Panc1 (cell line): ENCODE measurements around the gene CLIC4. TPM values are rescaled to one million over a fixed set of nuclear protein-coding genes. Genes with fewer than 3 reads are reported as not detected.

Experiments
- ATAC-seq: fragments of 200-7000 bp; cut with Tn5 transposase; 2 replicates; pipeline ENCODE4 v1.9.1; 2020; ENCODE audit warnings: mild to moderate bottlenecking, moderate library complexity
- BruUV-seq: library from RNA; stranded (reverse); fragments of 400-500 nt; replicated peaks from 2 replicates; lab custom pipeline; 2021; lab: Mats Ljungman, UMichigan
- CTCF ChIA-PET: fragments of 300-600 bp; sonication (Branson Sonifier 250); formaldehyde crosslinking; loops from one replicate; lab custom pipeline; 2022; ENCODE audit warnings: antibody characterized with exemption; lab: Charles Lee
- POLR2A ChIA-PET: fragments of 300-600 bp; sonication (Branson Sonifier 250); formaldehyde crosslinking; loops from one replicate; lab custom pipeline; 2022; ENCODE audit warnings: antibody characterized with exemption; lab: Charles Lee
- DNase-seq: peaks from one replicate; pipeline ENCODE4 v3.0.0-alpha.2; 2010; ENCODE audit warnings: low read depth, low spot score
- H3K27ac ChIP-seq: 2 replicates; pipeline ENCODE4 v1.5.1; 2011; ENCODE audit warnings: mild to moderate bottlenecking, low read length, inconsistent platforms
- H3K27me3 ChIP-seq: fragments of 200-500 bp; sonication (Bioruptor generic); 2 replicates; pipeline ENCODE4 v1.6.0; 2014; ENCODE audit warnings: low read length, inconsistent platforms; ENCODE audit not compliant: control insufficient read depth, insufficient read depth
- H3K36me3 ChIP-seq: fragments of 200-500 bp; sonication (Bioruptor generic); 2 replicates; pipeline ENCODE4 v1.5.1; 2014; ENCODE audit warnings: inconsistent platforms, mild to moderate bottlenecking, low read length, moderate library complexity; ENCODE audit not compliant: control insufficient read depth, insufficient read depth
- H3K4me1 ChIP-seq: 2 replicates; pipeline ENCODE4 v1.5.1; 2011; ENCODE audit warnings: inconsistent platforms, mild to moderate bottlenecking, low read length, moderate library complexity; ENCODE audit not compliant: control insufficient read depth, insufficient read depth
- H3K4me3 ChIP-seq, 2 experiments: 2 replicates each; pipeline ENCODE4 v1.5.1; 2011 to 2012; ENCODE audit warnings: low read depth in 2 of 2, low read length in 2 of 2, mild to moderate bottlenecking in 2 of 2, inconsistent platforms in 1 of 2, moderate library complexity in 1 of 2
- H3K9me3 ChIP-seq: fragments of 200-500 bp; sonication (Bioruptor generic); 2 replicates; pipeline ENCODE4 v1.5.1; 2014; ENCODE audit warnings: low read depth, mild to moderate bottlenecking, inconsistent platforms, low read length, moderate library complexity; ENCODE audit not compliant: control insufficient read depth, insufficient read depth
- CTCF ChIP-seq: fragments of 450-650 bp; IDR thresholded peaks from 2 replicates; pipeline ENCODE4 v1.5.1; 2017; ENCODE audit warnings: mild to moderate bottlenecking
- POLR2AphosphoS5 ChIP-seq: IDR thresholded peaks from 2 replicates; pipeline ENCODE4 v1.6.1; 2012; ENCODE audit warnings: mild to moderate bottlenecking, low read depth, low read length, moderate library complexity
- REST ChIP-seq, 2 experiments: IDR thresholded peaks; 2 replicates each; pipeline ENCODE4 v1.6.1; 2011 to 2012; ENCODE audit warnings: low read depth in 2 of 2, control low read depth in 1 of 2, low read length in 1 of 2, mild to moderate bottlenecking in 1 of 2, moderate library complexity in 1 of 2; ENCODE audit not compliant: insufficient read depth in 1 of 2
- SIN3A ChIP-seq: IDR thresholded peaks from 2 replicates; pipeline ENCODE4 v1.6.1; 2012; ENCODE audit warnings: low read depth, mild to moderate bottlenecking, low read length, moderate library complexity, borderline replicate concordance; ENCODE audit not compliant: insufficient read depth
- TCF7L2 ChIP-seq: IDR thresholded peaks from 2 replicates; pipeline ENCODE4 v1.6.1; 2011; ENCODE audit warnings: mild to moderate bottlenecking, low read depth, low read length, inconsistent platforms
- in situ Hi-C: cut with HindIII; loops from 2 replicates; pipeline ENCODE4 v1.10.0; 2016; ENCODE audit warnings: low sequenced_read_pairs, low pct_unique_long_range_greater_than_20kb
- intact Hi-C: fragments of 100-400 bp; cut with micrococcal nuclease; formaldehyde crosslinking; loops from one replicate; pipeline ENCODE4 v1.10.0; 2022; ENCODE audit not compliant: unreplicated experiment
- total RNA-seq: library from RNA; stranded (reverse); gene quantifications from one replicate; pipeline ENCODE4 v1.2.1, GENCODE V29; 2021; ENCODE audit not compliant: unreplicated experiment

CLIC4 gene
- total RNA-seq, 1 experiment from 2014 or later: 123 TPM

- Histone ChIP-seq H3K27ac (no peak overlapping the region), H3K27me3 (no peaks in the 10 kb centered on the region), H3K9me3 (no peaks in the 10 kb centered on the region), H3K36me3 (no peaks in the 10 kb centered on the region), H3K4me3 (no peak overlapping the region), H3K4me1 (no peaks in the 10 kb centered on the region)
- no TSS peak for BruUV-seq
- DNase-seq: no peak
- POLR2A ChIA-PET: interaction anchor here (0.6 kb wide), 1 partner anchor 351 kb away, joined by 5 read pairs; no protein-coding TSS in a partner anchor
- TF ChIP-seq POLR2AphosphoS5: no peak
- no peak for TF ChIP-seq CTCF
- no peak for TF ChIP-seq SIN3A
- no peak for TF ChIP-seq TCF7L2
- no peak for TF ChIP-seq REST (IDR thresholded peaks at IDR 0.05; ENCODE audit: insufficient read depth in 1 of 2, low read depth in 2 of 2, low read length in 1 of 2)
- CTCF ChIA-PET: no interaction called here
- intact Hi-C loops (no loop called here), in situ Hi-C loops (no loop called here)
- ATAC-seq: no peak
Measured at GRCh38 chr1:24803220-24803619, 58.0 kb downstream of the CLIC4 start.

- no peak for ATAC-seq
- no peaks in the 10 kb centered on the region for H3K4me1 ChIP-seq
- BruUV-seq: no TSS peak
- no peaks in the 10 kb centered on the region for H3K9me3 ChIP-seq
- in situ Hi-C loops: no loop called here
- DNase-seq: no peak
- no peaks in the 10 kb centered on the region for H3K27me3 ChIP-seq
- H3K27ac ChIP-seq: no peak overlapping the region
- CTCF ChIA-PET: no interaction called here
- H3K36me3 ChIP-seq: no peaks in the 10 kb centered on the region
- intact Hi-C loops: no loop called here
- H3K4me3 ChIP-seq: no peak overlapping the region
- POLR2A ChIA-PET: no interaction called here
- TF ChIP-seq POLR2AphosphoS5: no peak
- no peak for TF ChIP-seq CTCF
- TF ChIP-seq TCF7L2: no peak
- TF ChIP-seq REST (IDR thresholded peaks at IDR 0.05; ENCODE audit: insufficient read depth in 1 of 2, low read depth in 2 of 2, low read length in 1 of 2): no peak
- TF ChIP-seq SIN3A: no peak
Measured at GRCh38 chr1:24803987-24804530, 58.8 kb downstream of the CLIC4 start.
